Measurements from ENCODE around the gene ZCCHC10.
A peak's percentile ranks its signal among the peaks of the same experiment; 100 is the strongest.
"Not testable (repeated sequence)": the region's sequence is repeated elsewhere in the genome, so short reads cannot be mapped to it uniquely, and the experiment has no call there.

ZCCHC10 gene

GRCh38 chr5:133048993-133049725 lies 22.8 kb upstream of the ZCCHC10 start:
- no peak overlapping the region for H3K56ac ChIP-seq (ENCODE audit: low read length)
- H2BK120ac ChIP-seq (ENCODE audit: low read depth, low read length) = no peak overlapping the region
- no peaks in the 10 kb centered on the region for H3K79me1 ChIP-seq (ENCODE audit: low read length)
- no peak overlapping the region for H2AK5ac ChIP-seq (ENCODE audit: low read length)
- H3K4me2 ChIP-seq (ENCODE audit: low read length) = no peak overlapping the region
- no peak overlapping the region for H3K18ac ChIP-seq (ENCODE audit: low read length)
- H2BK5ac ChIP-seq (ENCODE audit: low read length) = no peak overlapping the region
- DNase-seq = no peak
- H3K4ac ChIP-seq (ENCODE audit: low read depth, low read length) = no peak overlapping the region
- no CpG with 5 or more reads among the region's 6 CpGs for WGBS (ENCODE audit: extremely low coverage, insufficient coverage, low lambda C conversion rate)
- no peak overlapping the region for H3K27ac ChIP-seq (ENCODE audit: low read depth, low read length)
- H3K4me1 ChIP-seq (ENCODE audit: control insufficient read depth, low read depth, low read length) = peaks cover 7% of the 10 kb centered on the region
- H3K4me3 ChIP-seq (ENCODE audit: low read length) = no peak overlapping the region
- no peak overlapping the region for H4K8ac ChIP-seq (ENCODE audit: low read depth, low read length)
- H3K79me2 ChIP-seq (ENCODE audit: control insufficient read depth, insufficient read depth, low read length) = peaks cover 23% of the 10 kb centered on the region
- no peak overlapping the region for H4K5ac ChIP-seq (ENCODE audit: low read length)
- H3K23ac ChIP-seq (ENCODE audit: low read length) = no peak overlapping the region
- no peaks in the 10 kb centered on the region for H3K36me3 ChIP-seq (ENCODE audit: control insufficient read depth, insufficient read depth, low read length)
- H3K9ac ChIP-seq (ENCODE audit: low read length) = no peak overlapping the region
- H3K27me3 ChIP-seq (ENCODE audit: insufficient read depth, low read length, poor library complexity) = no peaks in the 10 kb centered on the region
- no peak overlapping the region for H2BK15ac ChIP-seq (replicated peaks; ENCODE audit: low read depth)

GRCh38 chr5:133047404-133047803 lies 21.1 kb upstream of the ZCCHC10 start:
- Histone ChIP-seq H3K9ac (ENCODE audit: low read length) (no peak overlapping the region), H2BK120ac (ENCODE audit: low read depth, low read length) (no peak overlapping the region), H3K4me1 (ENCODE audit: control insufficient read depth, low read depth, low read length) (peaks cover 7% of the 10 kb centered on the region), H4K8ac (ENCODE audit: low read depth, low read length) (no peak overlapping the region), H3K4ac (ENCODE audit: low read depth, low read length) (no peak overlapping the region), H3K79me2 (ENCODE audit: control insufficient read depth, insufficient read depth, low read length) (peaks cover 5% of the 10 kb centered on the region), H2BK15ac (replicated peaks; ENCODE audit: low read depth) (no peak overlapping the region), H3K27ac (ENCODE audit: low read depth, low read length) (no peak overlapping the region), H2AK5ac (ENCODE audit: low read length) (no peak overlapping the region), H3K56ac (ENCODE audit: low read length) (no peak overlapping the region), H2BK5ac (ENCODE audit: low read length) (no peak overlapping the region), H3K4me2 (ENCODE audit: low read length) (no peak overlapping the region), H3K27me3 (ENCODE audit: insufficient read depth, low read length, poor library complexity) (no peaks in the 10 kb centered on the region), H3K79me1 (ENCODE audit: low read length) (no peaks in the 10 kb centered on the region), H3K18ac (ENCODE audit: low read length) (no peak overlapping the region), H4K5ac (ENCODE audit: low read length) (no peak overlapping the region), H3K36me3 (ENCODE audit: control insufficient read depth, insufficient read depth, low read length) (no peaks in the 10 kb centered on the region), H3K4me3 (ENCODE audit: low read length) (no peak overlapping the region), H3K23ac (ENCODE audit: low read length) (no peak overlapping the region)
- DNase-seq = no peak
- no CpG with 5 or more reads among the region's 19 CpGs for WGBS (ENCODE audit: extremely low coverage, insufficient coverage, low lambda C conversion rate)

GRCh38 chr5:133046560-133046959 lies 20.2 kb upstream of the ZCCHC10 start:
- not testable (repeated sequence) for H2BK5ac ChIP-seq (ENCODE audit: low read length); H2AK5ac ChIP-seq (ENCODE audit: low read length); H4K5ac ChIP-seq (ENCODE audit: low read length); H3K79me2 ChIP-seq (ENCODE audit: control insufficient read depth, insufficient read depth, low read length); H3K4me2 ChIP-seq (ENCODE audit: low read length); H2BK120ac ChIP-seq (ENCODE audit: low read depth, low read length); H3K4me1 ChIP-seq (ENCODE audit: control insufficient read depth, low read depth, low read length); H3K56ac ChIP-seq (ENCODE audit: low read length); H3K23ac ChIP-seq (ENCODE audit: low read length); H3K4me3 ChIP-seq (ENCODE audit: low read length); DNase-seq; H2BK15ac ChIP-seq (replicated peaks; ENCODE audit: low read depth); H3K18ac ChIP-seq (ENCODE audit: low read length); H3K9ac ChIP-seq (ENCODE audit: low read length); H3K4ac ChIP-seq (ENCODE audit: low read depth, low read length); H3K27ac ChIP-seq (ENCODE audit: low read depth, low read length); H3K27me3 ChIP-seq (ENCODE audit: insufficient read depth, low read length, poor library complexity); H3K79me1 ChIP-seq (ENCODE audit: low read length); H3K36me3 ChIP-seq (ENCODE audit: control insufficient read depth, insufficient read depth, low read length); H4K8ac ChIP-seq (ENCODE audit: low read depth, low read length)
- WGBS (ENCODE audit: extremely low coverage, insufficient coverage, low lambda C conversion rate) = no CpG with 5 or more reads among the region's 8 CpGs

GRCh38 chr5:133041910-133042309 lies 15.6 kb upstream of the ZCCHC10 start:
- Histone ChIP-seq H2BK5ac (ENCODE audit: low read length) (no peak overlapping the region), H3K4me2 (ENCODE audit: low read length) (no peak overlapping the region), H4K8ac (ENCODE audit: low read depth, low read length) (no peak overlapping the region), H2AK5ac (ENCODE audit: low read length) (no peak overlapping the region), H3K23ac (ENCODE audit: low read length) (no peak overlapping the region), H2BK15ac (replicated peaks; ENCODE audit: low read depth) (no peak overlapping the region), H2BK120ac (ENCODE audit: low read depth, low read length) (no peak overlapping the region), H3K27ac (ENCODE audit: low read depth, low read length) (no peak overlapping the region), H3K9ac (ENCODE audit: low read length) (no peak overlapping the region), H3K18ac (ENCODE audit: low read length) (no peak overlapping the region), H3K36me3 (ENCODE audit: control insufficient read depth, insufficient read depth, low read length) (no peaks in the 10 kb centered on the region), H3K4ac (ENCODE audit: low read depth, low read length) (no peak overlapping the region), H3K79me2 (ENCODE audit: control insufficient read depth, insufficient read depth, low read length) (no peaks in the 10 kb centered on the region), H3K79me1 (ENCODE audit: low read length) (no peaks in the 10 kb centered on the region), H4K5ac (ENCODE audit: low read length) (no peak overlapping the region), H3K56ac (ENCODE audit: low read length) (no peak overlapping the region), H3K27me3 (ENCODE audit: insufficient read depth, low read length, poor library complexity) (no peaks in the 10 kb centered on the region), H3K4me3 (ENCODE audit: low read length) (no peak overlapping the region), H3K4me1 (ENCODE audit: control insufficient read depth, low read depth, low read length) (no peaks in the 10 kb centered on the region)
- peak; percentile 59 for DNase-seq
- no CpG with 5 or more reads among the region's 1 CpG for WGBS (ENCODE audit: extremely low coverage, insufficient coverage, low lambda C conversion rate)

- Histone ChIP-seq H3K4ac (ENCODE audit: low read depth, low read length) (no peak overlapping the region), H3K27ac (ENCODE audit: low read depth, low read length) (no peak overlapping the region)
These were observed 14.9 kb upstream of the ZCCHC10 start for GRCh38 chr5:133041157-133041784.

More at GRCh38 chr5:133041157-133041784, 14.9 kb upstream of the ZCCHC10 start:
- no peak for DNase-seq
- no peak overlapping the region for H2BK120ac ChIP-seq (ENCODE audit: low read depth, low read length)
- H3K4me3 ChIP-seq (ENCODE audit: low read length) = no peak overlapping the region
- no peaks in the 10 kb centered on the region for H3K36me3 ChIP-seq (ENCODE audit: control insufficient read depth, insufficient read depth, low read length)
- H3K79me1 ChIP-seq (ENCODE audit: low read length) = no peaks in the 10 kb centered on the region
- H3K4me1 ChIP-seq (ENCODE audit: control insufficient read depth, low read depth, low read length) = no peaks in the 10 kb centered on the region
- no peak overlapping the region for H4K5ac ChIP-seq (ENCODE audit: low read length)
- H3K27me3 ChIP-seq (ENCODE audit: insufficient read depth, low read length, poor library complexity) = no peaks in the 10 kb centered on the region
- H2BK15ac ChIP-seq (replicated peaks; ENCODE audit: low read depth) = no peak overlapping the region
- H3K9ac ChIP-seq (ENCODE audit: low read length) = no peak overlapping the region
- H3K56ac ChIP-seq (ENCODE audit: low read length) = no peak overlapping the region
- no peaks in the 10 kb centered on the region for H3K79me2 ChIP-seq (ENCODE audit: control insufficient read depth, insufficient read depth, low read length)
- no peak overlapping the region for H3K23ac ChIP-seq (ENCODE audit: low read length)
- WGBS (ENCODE audit: extremely low coverage, insufficient coverage, low lambda C conversion rate) = no CpG with 5 or more reads among the region's 3 CpGs
- no peak overlapping the region for H4K8ac ChIP-seq (ENCODE audit: low read depth, low read length)
- H2BK5ac ChIP-seq (ENCODE audit: low read length) = no peak overlapping the region
- H3K18ac ChIP-seq (ENCODE audit: low read length) = no peak overlapping the region
- no peak overlapping the region for H3K4me2 ChIP-seq (ENCODE audit: low read length)
- no peak overlapping the region for H2AK5ac ChIP-seq (ENCODE audit: low read length)

All from mesendoderm (in vitro differentiated cells).